NCI-H774 (cell line): ENCODE measurements around the gene HMGXB3.
A peak's percentile ranks its signal among the peaks of the same experiment; 100 is the strongest.

Source experiments
- DNase-seq: peaks from one replicate; lab custom pipeline; 2025; lab: John Stamatoyannopoulos, UW

The HMGXB3 gene

GRCh38 chr5:149982505-149982904 is 18.0 kb upstream of the HMGXB3 start:
- DNase-seq: no peak

GRCh38 chr5:149988126-149988525 is 12.4 kb upstream of the HMGXB3 start:
- DNase-seq: no peak

- peak; percentile 69 for DNase-seq
These were observed 9.8 kb upstream of the HMGXB3 start for GRCh38 chr5:149990518-149991376.

- DNase-seq: no peak
These were observed 7.1 kb upstream of the HMGXB3 start for GRCh38 chr5:149993471-149993870.

- DNase-seq: no peak
These were observed 4.9 kb upstream of the HMGXB3 start for GRCh38 chr5:149995385-149996204.

- DNase-seq: no peak
These were observed 4.2 kb upstream of the HMGXB3 start for GRCh38 chr5:149996205-149996890.

GRCh38 chr5:149998281-149998680 is 2.3 kb upstream of the HMGXB3 start:
- DNase-seq: no peak

GRCh38 chr5:149999359-149999758 is 1.2 kb upstream of the HMGXB3 start:
- no peak for DNase-seq

GRCh38 chr5:149999866-150000255 is 678 bp upstream of the HMGXB3 start:
- no peak for DNase-seq

- no peak for DNase-seq
These were observed 586 bp downstream of the HMGXB3 start for GRCh38 chr5:150000990-150001659.

GRCh38 chr5:150001660-150002486 is 1.3 kb downstream of the HMGXB3 start:
- peak; percentile 17 for DNase-seq

GRCh38 chr5:150006318-150006717 is 5.8 kb downstream of the HMGXB3 start:
- DNase-seq: no peak

- DNase-seq: no peak
These were observed 6.5 kb downstream of the HMGXB3 start for GRCh38 chr5:150007050-150007449.

- no peak for DNase-seq
These were observed 9.3 kb downstream of the HMGXB3 start for GRCh38 chr5:150009671-150010387.

GRCh38 chr5:150013931-150014330 is 13.4 kb downstream of the HMGXB3 start:
- DNase-seq: no peak

GRCh38 chr5:150014456-150014855 is 13.9 kb downstream of the HMGXB3 start:
- DNase-seq: no peak

GRCh38 chr5:150015415-150015814 is 14.9 kb downstream of the HMGXB3 start:
- no peak for DNase-seq

GRCh38 chr5:150016537-150016936 is 16.0 kb downstream of the HMGXB3 start:
- DNase-seq: no peak

- no peak for DNase-seq
These were observed 16.9 kb downstream of the HMGXB3 start for GRCh38 chr5:150017226-150018005.

GRCh38 chr5:150020249-150020648 is 19.7 kb downstream of the HMGXB3 start:
- no peak for DNase-seq
